H1 (cell line): ENCODE data around the gene SFXN2.

Source experiments
- CBX5 ChIP-seq: fragments of 300-800, 300-1000 bp; sonication (generic); IDR thresholded peaks from 2 replicates; pipeline ENCODE4 v1.7.1; 2016; ENCODE audit warnings: antibody characterized with exemption, low read length, low read depth
- CTCF ChIP-seq, 3 experiments: IDR thresholded peaks; 1 replicate in 2 of 3; 2 replicates in 1 of 3; pipeline versions ENCODE4 v1.5.1 to v1.6.1; 2011; ENCODE audit warnings: low read length in 3 of 3, mild to moderate bottlenecking in 3 of 3, inconsistent platforms in 2 of 3, low read depth in 1 of 3, moderate library complexity in 1 of 3; ENCODE audit not compliant: insufficient read depth in 1 of 3; ENCODE audit errors: control extremely low read depth in 1 of 3
- EP300 ChIP-seq, 2 experiments: IDR thresholded peaks; 1 replicate in 1 of 2; 2 replicates in 1 of 2; pipeline ENCODE4 v1.6.1; 2011 to 2012; ENCODE audit warnings: low read depth in 2 of 2, low read length in 2 of 2, mild to moderate bottlenecking in 2 of 2, borderline replicate concordance in 1 of 2, inconsistent platforms in 1 of 2, moderate library complexity in 1 of 2
- EZH2 ChIP-seq: fragments of 200-600 bp; sonication (generic); IDR thresholded peaks from 2 replicates; pipeline ENCODE4 v1.7.1; 2012; ENCODE audit warnings: low read depth, mild to moderate bottlenecking, moderate library complexity, low read length, inconsistent platforms; ENCODE audit not compliant: severe bottlenecking
- GTF2F1 ChIP-seq: IDR thresholded peaks from 2 replicates; pipeline ENCODE4 v1.6.1; 2012; ENCODE audit warnings: low read depth, low read length, improper control_type of control experiment, borderline replicate concordance

- TF ChIP-seq GTF2F1: no peak
- TF ChIP-seq CTCF (IDR thresholded peaks at IDR 0.05; ENCODE audit: control extremely low read depth in 1 of 3, insufficient read depth in 1 of 3, low read depth in 1 of 3, low read length in 3 of 3): no peak
- TF ChIP-seq EZH2: no peak
- TF ChIP-seq CBX5: no peak
- TF ChIP-seq EP300 (IDR thresholded peaks at IDR 0.05; ENCODE audit: borderline replicate concordance in 1 of 2, low read depth in 2 of 2, low read length in 2 of 2): no peak
Measured at GRCh38 chr10:102673236-102673818, 41.1 kb upstream of the SFXN2 start.
